Rectal smooth muscle tissue (tissue), 1 donor: ENCODE results near the gene TM2D1.
"Not testable (repeated sequence)": the region's sequence is repeated elsewhere in the genome, so short reads cannot be mapped to it uniquely, and the experiment has no call there.

ENCODE experiments used
- H3K27ac ChIP-seq: one replicate; pipeline ENCODE4 v1.7.0; 2013; ENCODE audit warnings: low read depth, low read length, inconsistent platforms
- H3K27me3 ChIP-seq: one replicate; pipeline ENCODE4 v1.7.0; 2013; ENCODE audit warnings: low read length; ENCODE audit not compliant: control insufficient read depth, insufficient read depth
- H3K36me3 ChIP-seq: one replicate; pipeline ENCODE4 v1.7.0; 2013; ENCODE audit warnings: low read length; ENCODE audit not compliant: control insufficient read depth, insufficient read depth
- H3K4me1 ChIP-seq: one replicate; pipeline ENCODE4 v1.7.0; 2013; ENCODE audit warnings: low read length; ENCODE audit not compliant: control insufficient read depth, insufficient read depth
- H3K4me3 ChIP-seq: one replicate; pipeline ENCODE4 v1.7.0; 2013; ENCODE audit warnings: low read length
- H3K9ac ChIP-seq: one replicate; pipeline ENCODE4 v1.7.0; 2013; ENCODE audit warnings: low read length

The TM2D1 gene

GRCh38 chr1:61708953-61709907 is 15.7 kb downstream of the TM2D1 start:
- no peak overlapping the region for H3K27ac ChIP-seq

DNA sequence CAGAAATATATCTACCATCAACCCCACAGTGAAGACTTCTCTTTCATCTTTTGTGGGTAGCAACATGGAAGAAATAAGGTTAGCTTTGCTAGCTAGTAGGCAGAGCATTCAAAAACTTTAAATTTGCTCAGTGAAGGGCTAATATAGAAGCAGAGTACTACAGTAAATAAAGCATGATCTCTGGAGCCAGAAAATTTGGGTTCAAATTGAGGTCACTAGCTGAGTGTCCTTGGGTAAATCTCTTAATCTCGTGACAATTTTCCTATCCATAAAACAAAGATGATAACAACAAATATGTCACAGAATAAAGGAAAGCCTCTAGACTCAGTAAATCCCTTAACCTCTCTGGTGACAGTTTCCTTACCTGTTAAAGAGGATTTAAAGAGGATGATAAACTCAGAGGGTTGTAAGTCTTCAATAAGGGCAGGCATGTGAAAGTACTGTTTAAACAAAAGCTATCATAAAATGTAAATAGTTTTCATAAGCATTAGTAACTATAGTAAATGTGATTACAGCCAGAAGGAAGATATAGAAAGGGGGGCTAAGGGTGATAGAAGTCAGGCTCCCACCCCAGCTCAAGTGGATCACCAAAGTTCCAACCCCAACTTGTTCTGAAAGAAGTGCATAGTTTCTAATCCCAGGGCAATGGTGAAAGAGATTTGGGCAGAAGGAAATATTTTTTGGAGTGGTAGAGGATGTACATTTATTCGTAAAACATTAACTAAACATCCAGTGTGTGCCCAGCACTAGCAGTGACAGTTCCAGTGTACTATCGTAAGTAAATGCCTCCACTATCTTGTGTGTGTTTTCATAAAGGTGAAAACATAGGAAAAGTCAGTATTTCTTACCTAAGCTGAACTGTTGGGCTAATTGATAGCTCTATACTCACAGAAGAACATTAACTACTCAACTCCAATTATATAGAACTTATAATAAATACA is 24.8 kb downstream of the TM2D1 start:
- H3K27me3 ChIP-seq: no peaks in the 10 kb centered on the region
- no peak overlapping the region for H3K4me3 ChIP-seq

More at GRCh38 chr1:61708953-61709907, 15.7 kb downstream of the TM2D1 start:
- Histone ChIP-seq H3K36me3 (peaks cover 7% of the 10 kb centered on the region), H3K27me3 (no peaks in the 10 kb centered on the region), H3K4me3 (no peak overlapping the region), H3K4me1 (no peaks in the 10 kb centered on the region), H3K9ac (no peak overlapping the region)

GRCh38 chr1:61692155-61692800 is 32.7 kb downstream of the TM2D1 start:
- no peak overlapping the region for H3K27ac ChIP-seq

More for the DNA sequence above, 24.8 kb downstream of the TM2D1 start:
- H3K27ac ChIP-seq: no peak overlapping the region
- no peak overlapping the region for H3K9ac ChIP-seq
- H3K4me1 ChIP-seq: peaks cover 6% of the 10 kb centered on the region
- peaks cover 2% of the 10 kb centered on the region for H3K36me3 ChIP-seq

DNA sequence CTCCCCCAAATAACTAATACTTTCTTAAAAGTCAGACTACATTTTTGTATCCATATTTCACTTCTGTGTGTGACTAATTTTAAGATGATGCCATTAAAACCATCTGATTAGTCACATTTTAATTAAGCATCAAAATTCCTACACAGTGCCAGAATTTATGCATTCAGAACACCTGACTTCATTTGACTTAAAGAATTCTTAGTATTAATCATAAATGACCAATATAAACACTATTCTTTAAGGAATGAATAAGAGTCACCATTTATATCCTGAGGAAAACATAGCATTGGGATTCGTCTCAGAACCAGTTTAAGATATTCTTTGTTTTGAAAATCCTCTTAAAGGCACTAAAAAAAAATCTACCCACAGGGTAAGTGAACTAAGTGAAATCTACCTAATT is 37.0 kb downstream of the TM2D1 start:
- no peak overlapping the region for H3K27ac ChIP-seq

More at GRCh38 chr1:61692155-61692800, 32.7 kb downstream of the TM2D1 start:
- Histone ChIP-seq H3K9ac (no peak overlapping the region), H3K36me3 (no peaks in the 10 kb centered on the region), H3K27me3 (no peaks in the 10 kb centered on the region), H3K4me1 (no peaks in the 10 kb centered on the region), H3K4me3 (no peak overlapping the region)

DNA sequence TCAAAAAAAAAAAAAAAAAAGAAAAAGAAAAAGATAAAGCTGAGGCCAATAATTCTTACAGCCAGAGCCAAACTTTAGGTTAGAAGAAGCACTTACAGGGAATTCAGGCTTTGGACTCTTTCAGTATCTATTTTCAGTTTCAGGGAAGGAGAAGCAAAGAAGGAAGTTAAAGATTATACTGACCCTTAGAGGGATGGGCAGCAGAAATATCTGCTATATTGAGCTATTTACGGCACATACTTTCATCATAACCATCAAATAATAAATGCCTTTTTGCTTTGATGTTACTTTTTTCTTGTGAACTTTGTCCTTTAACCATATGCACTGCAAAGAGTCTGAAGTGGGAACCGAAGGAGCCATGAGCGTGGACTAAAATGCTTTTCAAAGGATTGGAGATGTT is 42.0 kb downstream of the TM2D1 start:
- no peak overlapping the region for H3K27ac ChIP-seq
- no peaks in the 10 kb centered on the region for H3K27me3 ChIP-seq
- H3K4me3 ChIP-seq: no peak overlapping the region
- no peaks in the 10 kb centered on the region for H3K4me1 ChIP-seq
- no peak overlapping the region for H3K9ac ChIP-seq
- peaks cover 10% of the 10 kb centered on the region for H3K36me3 ChIP-seq

More for the DNA sequence above, 37.0 kb downstream of the TM2D1 start:
- Histone ChIP-seq H3K36me3 (peaks cover 6% of the 10 kb centered on the region), H3K4me3 (no peak overlapping the region), H3K9ac (no peak overlapping the region), H3K4me1 (no peaks in the 10 kb centered on the region), H3K27me3 (no peaks in the 10 kb centered on the region)

DNA sequence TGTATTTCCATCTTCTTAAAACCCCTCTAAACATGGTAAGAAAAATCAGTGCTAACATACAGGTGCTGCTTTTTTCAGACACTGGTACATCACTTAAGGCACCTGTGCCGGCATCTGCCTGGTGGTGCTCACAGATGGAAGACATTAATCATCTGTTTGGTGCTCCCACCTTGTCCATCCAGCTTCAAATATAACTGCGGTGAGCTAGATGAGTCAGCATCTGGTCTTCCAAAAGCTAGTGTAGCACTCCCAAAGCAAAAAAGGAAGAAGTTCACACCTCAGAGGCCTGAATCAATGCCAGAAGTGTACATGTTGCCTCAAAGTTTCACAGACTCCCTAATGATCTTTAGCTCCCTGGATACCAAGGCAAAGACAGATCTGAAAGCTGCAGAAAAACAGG is 44.4 kb downstream of the TM2D1 start:
- Histone ChIP-seq H3K9ac (no peak overlapping the region), H3K4me1 (no peaks in the 10 kb centered on the region), H3K27me3 (no peaks in the 10 kb centered on the region), H3K36me3 (peaks cover 7% of the 10 kb centered on the region), H3K4me3 (no peak overlapping the region), H3K27ac (no peak overlapping the region)

DNA sequence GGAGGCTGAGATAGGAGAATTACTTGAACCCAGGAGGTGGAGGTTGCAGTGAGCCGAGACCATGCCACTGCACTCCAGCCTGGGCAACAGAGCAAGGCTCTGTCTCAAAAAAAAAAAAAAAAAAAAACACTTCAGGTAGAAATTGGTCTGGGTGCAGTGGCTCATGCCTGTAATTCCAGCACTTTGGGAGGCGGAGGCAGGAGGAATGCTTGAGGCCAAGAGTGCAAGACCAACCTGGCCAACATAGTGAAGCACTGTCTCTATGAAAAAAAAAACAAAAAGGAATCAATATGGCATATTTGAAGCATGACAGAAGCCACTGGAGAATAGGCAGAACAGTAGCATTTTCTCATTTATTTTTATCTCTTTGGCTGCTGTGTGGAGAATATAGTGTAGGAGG is 48.1 kb downstream of the TM2D1 start:
- H3K4me3 ChIP-seq, H3K4me1 ChIP-seq, H3K9ac ChIP-seq: not testable (repeated sequence)

DNA sequence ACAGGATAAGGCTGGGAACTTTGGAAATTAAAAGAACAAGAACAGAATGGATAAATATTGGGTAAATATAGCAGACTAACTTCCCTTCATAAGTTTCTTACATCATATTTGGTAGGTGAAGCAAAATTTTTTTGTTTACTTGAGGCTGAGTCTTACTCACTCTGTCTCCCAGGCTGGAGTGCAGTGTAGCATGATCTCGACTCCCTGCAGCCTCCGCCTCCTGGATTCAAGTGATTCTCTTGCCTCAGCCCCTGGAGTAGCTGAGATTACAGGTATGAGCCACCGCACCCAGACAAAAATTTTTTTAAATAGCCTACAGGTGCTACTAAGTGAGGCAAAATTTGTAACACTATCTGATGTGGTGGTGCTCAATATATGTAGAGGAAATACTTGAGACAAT is 50.7 kb downstream of the TM2D1 start:
- H3K4me1 ChIP-seq: no peaks in the 10 kb centered on the region
- H3K27ac ChIP-seq: no peak overlapping the region
- no peak overlapping the region for H3K9ac ChIP-seq
- no peak overlapping the region for H3K4me3 ChIP-seq
- no peaks in the 10 kb centered on the region for H3K27me3 ChIP-seq
- H3K36me3 ChIP-seq: no peaks in the 10 kb centered on the region

More for the DNA sequence above, 48.1 kb downstream of the TM2D1 start:
- H3K27me3 ChIP-seq, H3K27ac ChIP-seq, H3K36me3 ChIP-seq: not testable (repeated sequence)

DNA sequence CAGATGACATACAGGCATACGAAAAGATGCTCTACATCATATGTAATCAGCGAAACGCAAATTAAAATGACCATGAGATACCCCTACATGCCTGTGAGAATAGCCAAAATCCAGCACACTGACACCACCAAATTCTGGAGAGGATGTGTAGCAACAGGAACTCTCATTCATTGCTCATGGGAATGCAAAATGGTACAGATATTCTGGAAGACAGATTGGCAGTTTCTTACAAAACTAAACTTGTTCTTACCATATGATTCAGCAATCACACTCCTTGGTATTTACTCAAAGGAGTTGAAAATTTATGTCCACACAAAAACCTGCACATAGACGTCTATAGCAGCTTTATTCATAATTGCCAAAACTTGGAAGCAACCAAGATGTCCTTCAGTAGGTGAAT is 52.6 kb downstream of the TM2D1 start:
- H3K27ac ChIP-seq: no peak overlapping the region
- no peaks in the 10 kb centered on the region for H3K27me3 ChIP-seq
- H3K4me1 ChIP-seq: no peaks in the 10 kb centered on the region
- H3K36me3 ChIP-seq: no peaks in the 10 kb centered on the region
- H3K4me3 ChIP-seq: no peak overlapping the region
- H3K9ac ChIP-seq: no peak overlapping the region

GRCh38 chr1:61670445-61670844 is 54.5 kb downstream of the TM2D1 start:
- Histone ChIP-seq H3K4me3 (no peak overlapping the region), H3K4me1 (no peaks in the 10 kb centered on the region), H3K27ac (no peak overlapping the region), H3K36me3 (no peaks in the 10 kb centered on the region), H3K9ac (no peak overlapping the region), H3K27me3 (no peaks in the 10 kb centered on the region)

- Histone ChIP-seq H3K27ac (no peak overlapping the region), H3K4me3 (no peak overlapping the region)
Measured at GRCh38 chr1:61670016-61670415, 54.9 kb downstream of the TM2D1 start.

GRCh38 chr1:61659061-61659460 is 65.9 kb downstream of the TM2D1 start:
- no peak overlapping the region for H3K4me3 ChIP-seq
- no peaks in the 10 kb centered on the region for H3K27me3 ChIP-seq
- no peaks in the 10 kb centered on the region for H3K36me3 ChIP-seq
- no peak overlapping the region for H3K9ac ChIP-seq
- no peak overlapping the region for H3K27ac ChIP-seq
- no peaks in the 10 kb centered on the region for H3K4me1 ChIP-seq

More at GRCh38 chr1:61670016-61670415, 54.9 kb downstream of the TM2D1 start:
- no peaks in the 10 kb centered on the region for H3K27me3 ChIP-seq
- no peaks in the 10 kb centered on the region for H3K4me1 ChIP-seq
- no peaks in the 10 kb centered on the region for H3K36me3 ChIP-seq
- no peak overlapping the region for H3K9ac ChIP-seq
